ENCODE measurements around the gene PDE6B. TPM values are rescaled to one million over a fixed set of nuclear protein-coding genes. Genes with fewer than 3 reads are reported as not detected.

Gene PDE6B
- total and polyA plus RNA-seq, 12 donors = 0.73 to 6.2 (median 3.6) TPM

DNA sequence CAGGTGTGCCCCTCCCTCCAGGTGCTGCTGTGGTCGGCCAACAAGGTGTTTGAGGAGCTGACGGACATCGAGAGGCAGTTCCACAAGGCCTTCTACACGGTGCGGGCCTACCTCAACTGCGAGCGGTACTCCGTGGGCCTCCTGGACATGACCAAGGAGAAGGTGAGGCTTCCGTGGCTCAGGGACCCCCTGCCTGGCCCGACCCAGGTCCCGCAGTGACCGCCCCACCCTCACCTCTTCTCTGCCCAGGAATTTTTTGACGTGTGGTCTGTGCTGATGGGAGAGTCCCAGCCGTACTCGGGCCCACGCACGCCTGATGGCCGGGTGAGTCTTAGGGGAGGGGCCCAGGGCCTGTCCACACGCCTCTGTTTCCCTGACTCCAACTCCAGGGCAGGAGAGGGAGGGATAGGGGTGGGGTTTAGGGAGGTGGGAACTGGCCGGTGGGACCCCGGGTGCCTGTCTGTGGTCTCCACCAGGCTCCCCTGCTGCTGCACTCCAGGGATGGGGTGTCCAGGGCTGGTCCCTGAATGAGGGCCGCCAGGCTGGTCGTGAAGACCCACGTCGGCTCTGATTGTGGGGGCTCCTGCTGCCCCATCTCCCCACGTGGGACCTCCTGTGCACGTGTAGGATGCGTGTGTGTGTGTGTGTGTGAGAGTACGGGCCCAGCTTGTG, 28.6 kb downstream of the PDE6B start:
- WGBS, 2 donors = 87 to 88% methylated on average over 29 of the region's 29 CpGs
- intact Hi-C loops (cut with DNase I) = no loop called here
- no peak overlapping the region for H3K27ac ChIP-seq
- peaks cover 5 to 61% (median 28%) of the 10 kb centered on the region in 7 donors for H3K27me3 ChIP-seq
- DNase-seq (no peak), ATAC-seq (no peak)
- H3K36me3 ChIP-seq = no peaks in the 10 kb centered on the region
- TF ChIP-seq, protein P1, sequence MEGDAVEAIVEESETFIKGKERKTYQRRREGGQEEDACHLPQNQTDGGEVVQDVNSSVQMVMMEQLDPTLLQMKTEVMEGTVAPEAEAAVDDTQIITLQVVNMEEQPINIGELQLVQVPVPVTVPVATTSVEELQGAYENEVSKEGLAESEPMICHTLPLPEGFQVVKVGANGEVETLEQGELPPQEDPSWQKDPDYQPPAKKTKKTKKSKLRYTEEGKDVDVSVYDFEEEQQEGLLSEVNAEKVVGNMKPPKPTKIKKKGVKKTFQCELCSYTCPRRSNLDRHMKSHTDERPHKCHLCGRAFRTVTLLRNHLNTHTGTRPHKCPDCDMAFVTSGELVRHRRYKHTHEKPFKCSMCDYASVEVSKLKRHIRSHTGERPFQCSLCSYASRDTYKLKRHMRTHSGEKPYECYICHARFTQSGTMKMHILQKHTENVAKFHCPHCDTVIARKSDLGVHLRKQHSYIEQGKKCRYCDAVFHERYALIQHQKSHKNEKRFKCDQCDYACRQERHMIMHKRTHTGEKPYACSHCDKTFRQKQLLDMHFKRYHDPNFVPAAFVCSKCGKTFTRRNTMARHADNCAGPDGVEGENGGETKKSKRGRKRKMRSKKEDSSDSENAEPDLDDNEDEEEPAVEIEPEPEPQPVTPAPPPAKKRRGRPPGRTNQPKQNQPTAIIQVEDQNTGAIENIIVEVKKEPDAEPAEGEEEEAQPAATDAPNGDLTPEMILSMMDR (IDR thresholded peaks at IDR 0.05) = no peak
- no peaks in the 10 kb centered on the region for H3K9me3 ChIP-seq
- no peaks in the 10 kb centered on the region for H3K4me1 ChIP-seq
- no peak overlapping the region for H3K4me3 ChIP-seq

DNA sequence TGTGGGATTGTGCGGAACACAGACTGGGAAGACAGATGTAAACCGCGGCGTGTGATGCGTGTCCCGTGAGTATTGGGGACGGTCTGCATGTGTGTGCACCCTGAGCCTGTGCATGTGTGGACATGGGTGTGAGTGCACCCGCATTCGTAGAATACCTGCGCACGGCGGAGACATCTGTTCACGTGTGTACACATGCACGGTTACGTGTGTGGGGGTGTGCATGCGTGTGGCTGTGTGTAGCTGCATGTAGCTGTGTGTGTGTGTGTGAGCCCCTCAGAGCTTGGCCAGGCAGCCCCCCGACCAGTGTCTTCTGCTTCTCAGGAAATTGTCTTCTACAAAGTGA, 29.1 kb downstream of the PDE6B start:
- no peaks in the 10 kb centered on the region for H3K4me1 ChIP-seq
- DNase-seq (no peak), ATAC-seq (no peak)
- WGBS, 2 donors = 94 to 96% methylated on average over 17 of the region's 17 CpGs
- H3K27me3 ChIP-seq = peaks cover 5 to 57% (median 24%) of the 10 kb centered on the region in 7 donors
- H3K36me3 ChIP-seq = no peaks in the 10 kb centered on the region
- intact Hi-C loops (cut with DNase I) = no loop called here
- no peaks in the 10 kb centered on the region for H3K9me3 ChIP-seq
- no peak overlapping the region for H3K4me3 ChIP-seq
- TF ChIP-seq, protein P1 (IDR thresholded peaks at IDR 0.05) = no peak
- H3K27ac ChIP-seq = no peak overlapping the region

DNA sequence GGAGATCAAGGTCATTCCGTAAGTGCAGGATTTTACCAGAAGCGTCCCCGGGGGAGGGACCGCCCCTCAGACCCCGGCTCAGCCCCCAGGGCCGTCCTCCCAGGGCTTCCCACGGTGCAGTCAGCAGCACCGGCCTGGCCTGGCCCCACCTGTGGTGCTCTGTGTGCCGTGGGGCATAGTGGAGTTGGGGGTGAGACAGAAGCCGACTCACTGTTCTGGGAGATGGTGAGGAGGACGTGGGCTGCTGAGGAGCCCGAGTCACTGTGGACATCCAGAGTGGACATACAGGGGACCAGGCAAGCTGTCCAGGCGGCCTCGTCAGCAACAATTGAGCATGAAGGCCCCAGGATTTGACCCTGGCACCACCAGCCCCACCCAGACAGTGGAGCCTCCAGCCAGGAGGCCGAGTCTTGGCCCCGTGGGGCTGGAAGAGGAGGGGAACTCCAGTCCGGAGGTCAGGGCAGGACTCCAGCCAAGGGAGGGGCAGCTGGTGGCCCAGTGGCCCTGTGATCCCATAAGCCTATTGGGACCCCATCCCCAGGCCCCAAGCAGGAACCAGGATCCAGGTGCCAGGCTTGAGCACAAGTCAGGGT, 29.6 kb downstream of the PDE6B start:
- Histone ChIP-seq H3K9me3 (no peaks in the 10 kb centered on the region), H3K27ac (no peak overlapping the region), H3K36me3 (no peaks in the 10 kb centered on the region), H3K27me3 (peaks cover 2 to 52% (median 19%) of the 10 kb centered on the region in 7 donors), H3K4me3 (no peak overlapping the region), H3K4me1 (no peaks in the 10 kb centered on the region)
- DNase-seq (no peak), ATAC-seq (no peak)
- intact Hi-C loops (cut with DNase I) = no loop called here
- TF ChIP-seq, protein P1 (IDR thresholded peaks at IDR 0.05) = no peak
- 54 to 59% methylated on average over 17 of the region's 17 CpGs for WGBS, 2 donors

DNA sequence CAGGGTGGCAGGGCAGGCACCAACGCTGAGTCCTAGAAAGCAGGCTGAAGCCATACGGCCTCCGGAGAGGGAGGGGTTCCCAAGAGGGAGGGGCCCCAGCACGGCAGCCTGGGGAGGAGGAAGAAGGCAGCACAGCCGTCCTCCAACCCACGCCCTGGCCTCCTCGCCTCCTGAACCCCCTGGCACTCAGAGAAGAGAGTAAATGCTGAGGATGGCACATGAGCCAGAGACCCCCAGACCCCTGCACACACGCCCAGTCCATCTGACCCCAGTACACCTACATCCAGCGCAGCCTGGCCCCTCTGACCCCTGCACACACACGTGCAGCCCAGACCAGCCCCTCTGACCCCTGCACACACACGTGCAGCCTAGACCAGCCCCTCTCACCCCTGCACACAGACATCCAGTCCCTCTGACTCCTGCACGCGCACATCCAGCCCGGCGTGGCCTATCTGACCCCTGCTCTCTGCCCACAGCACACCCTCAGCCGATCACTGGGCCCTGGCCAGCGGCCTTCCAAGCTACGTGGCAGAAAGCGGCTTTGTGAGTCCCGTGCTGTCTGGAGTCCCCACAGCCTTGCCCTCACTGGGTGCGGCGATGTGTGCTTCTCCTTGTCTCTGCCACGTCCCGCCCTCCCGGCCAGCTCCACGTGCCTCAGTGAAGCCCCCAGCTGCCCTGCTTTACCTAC, 30.2 kb downstream of the PDE6B start:
- Histone ChIP-seq H3K27me3 (peaks cover 0 to 46% (median 13%) of the 10 kb centered on the region in 7 donors), H3K4me1 (no peaks in the 10 kb centered on the region), H3K27ac (no peak overlapping the region), H3K36me3 (no peaks in the 10 kb centered on the region), H3K9me3 (no peaks in the 10 kb centered on the region), H3K4me3 (no peak overlapping the region)
- intact Hi-C loops (cut with DNase I) = no loop called here
- TF ChIP-seq, protein P1 (IDR thresholded peaks at IDR 0.05) = no peak
- no peak for ATAC-seq
- DNase-seq = no peak
- 67 to 76% methylated on average over 25 to 26 of the region's 26 CpGs for WGBS, 2 donors

Measured in heart right ventricle (tissue), 16 donors.